B cell (primary cell): ENCODE data around the gene SERTAD3. TPM values are rescaled to one million over a fixed set of nuclear protein-coding genes. Genes with fewer than 3 reads are reported as not detected.
"Not testable (repeated sequence)": the region's sequence is repeated elsewhere in the genome, so short reads cannot be mapped to it uniquely, and the experiment has no call there.

Experiments
- ATAC-seq: fragments of 200-7000 bp; cut with Tn5 transposase; one replicate; pipeline ENCODE4 v1.10.0; 2021; ENCODE audit warnings: low read depth, mild to moderate bottlenecking, moderate number of reproducible peaks, moderate library complexity
- CTCF ChIA-PET: fragments of 350-600 bp; sonication (Branson Sonifier 250); formaldehyde crosslinking; loops from one replicate; lab custom pipeline; 2021; ENCODE audit warnings: antibody characterized with exemption, inconsistent platforms; lab: Charles Lee
- POLR2A ChIA-PET: fragments of 350-600 bp; sonication (Branson Sonifier 250); formaldehyde crosslinking; loops from one replicate; lab custom pipeline; 2021; ENCODE audit warnings: antibody characterized with exemption; lab: Charles Lee
- DNase-seq: peaks from one replicate; pipeline ENCODE4 v3.0.0; 2013
- H2AFZ ChIP-seq: 2 replicates; pipeline ENCODE4 v1.6.1; 2012; ENCODE audit warnings: mild to moderate bottlenecking, low read depth, low read length; ENCODE audit not compliant: insufficient read depth, poor library complexity, severe bottlenecking
- H3K27ac ChIP-seq, 2 donors: 1 replicate in 1 of 2; 2 replicates in 1 of 2; pipeline ENCODE4 v1.5.1; 2012 to 2013; ENCODE audit warnings: low read length in 2 of 2, mild to moderate bottlenecking in 2 of 2, moderate library complexity in 1 of 2
- H3K27me3 ChIP-seq, 4 experiments: fragments of 200-600 bp in 1 of 4; sonication (generic) in 1 of 4; replicated peaks in 1 of 4; 1 replicate in 2 of 4; 2 replicates in 2 of 4; pipeline versions ENCODE4 v1.6.1 to v1.7.0; 2013 to 2016; ENCODE audit warnings: low read length in 3 of 4, mild to moderate bottlenecking in 2 of 4, mixed read lengths in 1 of 4, moderate library complexity in 1 of 4; ENCODE audit not compliant: insufficient read depth in 4 of 4, control insufficient read depth in 3 of 4; ENCODE audit errors: control extremely low read depth in 1 of 4
- H3K36me3 ChIP-seq, 2 experiments: replicated peaks in 1 of 2; 1 replicate in 1 of 2; 2 replicates in 1 of 2; pipeline versions ENCODE4 v1.6.1 to v1.7.1; 2013; ENCODE audit warnings: low read length in 1 of 2; ENCODE audit not compliant: insufficient read depth in 2 of 2, control insufficient read depth in 1 of 2; ENCODE audit errors: control extremely low read depth in 1 of 2, extremely low read depth in 1 of 2
- H3K4me1 ChIP-seq, 2 donors: fragments of 200-600 bp in 1 of 2; sonication (generic) in 1 of 2; 1 replicate in 1 of 2; 2 replicates in 1 of 2; pipeline versions ENCODE4 v1.5.1 to v1.6.1; 2013 to 2017; ENCODE audit warnings: low read length in 2 of 2; ENCODE audit not compliant: control insufficient read depth in 2 of 2, insufficient read depth in 2 of 2
- H3K4me2 ChIP-seq: replicated peaks from 2 replicates; pipeline ENCODE3; 2012; ENCODE audit warnings: mild to moderate bottlenecking, low read depth, low read length; ENCODE audit not compliant: poor library complexity, severe bottlenecking
- H3K4me3 ChIP-seq, 5 experiments: fragments of 200-600 bp in 1 of 5; sonication (generic) in 1 of 5; 1 replicate in 3 of 5; 2 replicates in 2 of 5; pipeline versions ENCODE4 v1.5.1 to v1.7.0; 2011 to 2016; ENCODE audit warnings: low read length in 4 of 5, mild to moderate bottlenecking in 4 of 5, low read depth in 2 of 5, control low read depth in 1 of 5, moderate library complexity in 1 of 5; ENCODE audit not compliant: insufficient read depth in 1 of 5; ENCODE audit errors: control extremely low read depth in 1 of 5, extremely low read depth in 1 of 5
- H3K79me2 ChIP-seq: fragments of 200-600 bp; sonication (generic); one replicate; pipeline ENCODE4 v1.6.0; 2016; ENCODE audit warnings: low read length; ENCODE audit not compliant: control insufficient read depth, insufficient read depth
- H3K9ac ChIP-seq: fragments of 200-600 bp; sonication (generic); 2 replicates; pipeline ENCODE4 v1.6.1; 2017; ENCODE audit warnings: mild to moderate bottlenecking, low read length, moderate library complexity
- H3K9me3 ChIP-seq, 3 donors: one replicate each; pipeline versions ENCODE4 v1.6.1 to v1.7.1; 2013; ENCODE audit warnings: low read length in 2 of 3; ENCODE audit not compliant: control insufficient read depth in 2 of 3, insufficient read depth in 1 of 3; ENCODE audit errors: control extremely low read depth in 1 of 3
- H4K20me1 ChIP-seq: 2 replicates; pipeline ENCODE4 v1.6.0; 2012; ENCODE audit warnings: mild to moderate bottlenecking, low read length; ENCODE audit not compliant: insufficient read depth, control insufficient read depth, poor library complexity, severe bottlenecking
- H3K27ac Mint-ChIP-seq: one replicate; pipeline ENCODE4 v1.8.0; 2021; ENCODE audit warnings: mixed read lengths
- H3K27me3 Mint-ChIP-seq: one replicate; pipeline ENCODE4 v1.8.0; 2021; ENCODE audit warnings: mixed read lengths
- H3K4me1 Mint-ChIP-seq: one replicate; pipeline ENCODE4 v1.8.0; 2021; ENCODE audit warnings: mixed read lengths
- H3K4me3 Mint-ChIP-seq: one replicate; pipeline ENCODE4 v1.8.0; 2021; ENCODE audit warnings: mixed read lengths
- H3K9me3 Mint-ChIP-seq: one replicate; pipeline ENCODE4 v1.8.0; 2022; ENCODE audit warnings: mixed read lengths; ENCODE audit not compliant: insufficient read depth
- EZH2 ChIP-seq: IDR thresholded peaks from 2 replicates; pipeline ENCODE4 v1.6.1; 2012; ENCODE audit warnings: borderline replicate concordance, low read depth, mild to moderate bottlenecking, moderate library complexity, low read length; ENCODE audit not compliant: insufficient read depth, poor library complexity, severe bottlenecking
- WGBS: methylation state at CpG from one replicate; pipeline ENCODE4 v1.1.5; 2013; ENCODE audit warnings: missing lambda C conversion rate; ENCODE audit not compliant: insufficient coverage; 5-methylcytosine and 5-hydroxymethylcytosine counted together
- intact Hi-C: fragments of 100-400 bp; cut with micrococcal nuclease; formaldehyde crosslinking; loops from one replicate; pipeline ENCODE4 v1.10.0; 2022
- polyA plus RNA-seq: library from polyadenylated mRNA; depleted of rRNA; stranded (reverse); fragments of >200 nt; gene quantifications from 2 replicates; pipeline ENCODE4 v1.2.3, GENCODE V29; 2012
- total RNA-seq, 2 donors: library from RNA; stranded (reverse); fragments of 120-200 nt in 1 of 2; gene quantifications; 1 replicate in 1 of 2; 2 replicates in 1 of 2; pipeline versions ENCODE4 v1.2.3 to v1.2.4, GENCODE V29; 2013 to 2022
- TF ChIP-seq, protein P1 (sequence below): fragments of 200-600 bp; IDR thresholded peaks from one replicate; pipeline ENCODE4 v1.8.0; 2022; ENCODE audit warnings: antibody characterized with exemption, mild to moderate bottlenecking

Gene SERTAD3
- total and polyA plus RNA-seq, 2 donors (not counting 1 experiment from before 2014, with no cell fraction given): 41.6 to 43.9 TPM

DNA sequence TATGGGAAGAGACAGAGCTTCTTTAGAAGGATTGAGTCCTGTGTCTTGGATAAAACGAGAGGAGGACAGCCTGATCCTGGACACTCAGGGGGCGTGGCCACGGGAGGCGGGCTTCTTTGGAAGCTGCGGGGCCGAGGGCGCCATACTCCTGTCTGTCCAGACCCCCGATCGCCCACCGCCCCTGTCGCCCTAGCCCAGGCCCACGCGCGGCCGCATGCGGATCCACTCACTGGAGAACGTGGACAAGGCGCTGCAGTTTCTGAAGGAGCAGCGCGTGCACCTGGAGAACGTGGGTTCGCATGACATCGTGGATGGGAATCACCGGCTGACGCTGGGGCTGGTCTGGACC is 45.7 kb upstream of the SERTAD3 start:
- H3K4me2 ChIP-seq: no peak overlapping the region

DNA sequence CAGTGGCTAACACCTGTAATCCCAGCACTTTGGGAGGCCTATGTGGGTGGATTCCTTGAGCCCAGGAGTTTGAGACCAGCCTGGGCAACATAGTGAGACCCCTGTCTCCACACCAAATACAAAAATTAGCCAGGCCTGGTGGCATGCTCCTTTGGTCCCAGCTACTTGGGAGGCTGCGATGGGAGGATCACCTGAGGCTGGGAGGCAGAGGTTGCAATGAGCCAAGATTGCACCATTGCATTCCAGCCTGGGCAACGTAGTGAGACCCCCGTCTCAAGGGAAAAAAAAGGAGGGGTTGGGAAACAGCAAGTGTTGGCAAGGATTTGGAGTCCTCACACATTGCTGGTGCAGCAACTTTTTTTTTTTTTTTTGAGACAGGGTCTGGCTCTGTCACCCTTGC is 41.9 kb upstream of the SERTAD3 start:
- Histone ChIP-seq H3K27me3 (peaks cover 0 to 30% (median 3%) of the 10 kb centered on the region in 4 experiments), H3K9ac (no peak overlapping the region), H3K36me3 (no peaks in the 10 kb centered on the region), H2AFZ (no peak overlapping the region), H3K27ac (no peak overlapping the region), H3K4me1 (peaks cover 0 to 3% of the 10 kb centered on the region in 2 donors), H4K20me1 (no peaks in the 10 kb centered on the region), H3K79me2 (no peaks in the 10 kb centered on the region), H3K4me2 (no peak overlapping the region), H3K4me3 (no peak overlapping the region), H3K9me3 (peaks cover 0 to 26% (median 0%) of the 10 kb centered on the region in 3 donors)
- no peak for TF ChIP-seq EZH2
- TF ChIP-seq, protein P1, sequence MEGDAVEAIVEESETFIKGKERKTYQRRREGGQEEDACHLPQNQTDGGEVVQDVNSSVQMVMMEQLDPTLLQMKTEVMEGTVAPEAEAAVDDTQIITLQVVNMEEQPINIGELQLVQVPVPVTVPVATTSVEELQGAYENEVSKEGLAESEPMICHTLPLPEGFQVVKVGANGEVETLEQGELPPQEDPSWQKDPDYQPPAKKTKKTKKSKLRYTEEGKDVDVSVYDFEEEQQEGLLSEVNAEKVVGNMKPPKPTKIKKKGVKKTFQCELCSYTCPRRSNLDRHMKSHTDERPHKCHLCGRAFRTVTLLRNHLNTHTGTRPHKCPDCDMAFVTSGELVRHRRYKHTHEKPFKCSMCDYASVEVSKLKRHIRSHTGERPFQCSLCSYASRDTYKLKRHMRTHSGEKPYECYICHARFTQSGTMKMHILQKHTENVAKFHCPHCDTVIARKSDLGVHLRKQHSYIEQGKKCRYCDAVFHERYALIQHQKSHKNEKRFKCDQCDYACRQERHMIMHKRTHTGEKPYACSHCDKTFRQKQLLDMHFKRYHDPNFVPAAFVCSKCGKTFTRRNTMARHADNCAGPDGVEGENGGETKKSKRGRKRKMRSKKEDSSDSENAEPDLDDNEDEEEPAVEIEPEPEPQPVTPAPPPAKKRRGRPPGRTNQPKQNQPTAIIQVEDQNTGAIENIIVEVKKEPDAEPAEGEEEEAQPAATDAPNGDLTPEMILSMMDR: no peak
- ChIA-PET CTCF (no interaction called here), POLR2A (no interaction called here)
- Mint-ChIP-seq H3K4me3 (no peak overlapping the region), H3K27me3 (peaks cover 29% of the 10 kb centered on the region), H3K9me3 (no peaks in the 10 kb centered on the region), H3K4me1 (peaks cover 6% of the 10 kb centered on the region), H3K27ac (no peak overlapping the region)
- DNase-seq (no peak), ATAC-seq (no peak)
- intact Hi-C loops: no loop called here
- WGBS: 84% methylated on average over 3 of the region's 3 CpGs

More for the DNA sequence above, 45.7 kb upstream of the SERTAD3 start:
- no peak overlapping the region for H3K9ac ChIP-seq
- WGBS: 63% methylated on average over 25 of the region's 25 CpGs
- no peaks in the 10 kb centered on the region for H3K36me3 ChIP-seq
- intact Hi-C loops: no loop called here
- Mint-ChIP-seq H3K4me3 (no peak overlapping the region), H3K27me3 (peaks cover 35% of the 10 kb centered on the region), H3K27ac (no peak overlapping the region), H3K9me3 (no peaks in the 10 kb centered on the region), H3K4me1 (peaks cover 6% of the 10 kb centered on the region)
- DNase-seq (no peak), ATAC-seq (no peak)
- H4K20me1 ChIP-seq: no peaks in the 10 kb centered on the region
- no peak overlapping the region for H2AFZ ChIP-seq
- ChIA-PET POLR2A (no interaction called here), CTCF (no interaction called here)
- TF ChIP-seq, protein P1: no peak
- TF ChIP-seq EZH2: no peak
- H3K27me3 ChIP-seq: peaks cover 0 to 32% (median 3%) of the 10 kb centered on the region in 4 experiments
- H3K27ac ChIP-seq: no peak overlapping the region
- H3K4me3 ChIP-seq: no peak overlapping the region
- H3K9me3 ChIP-seq: peaks cover 0 to 26% (median 0%) of the 10 kb centered on the region in 3 donors
- H3K79me2 ChIP-seq: no peaks in the 10 kb centered on the region
- H3K4me1 ChIP-seq: peaks cover 0 to 3% of the 10 kb centered on the region in 2 donors

GRCh38 chr19:40475878-40476644 is 31.9 kb upstream of the SERTAD3 start:
- CTCF ChIA-PET: interaction anchor here (2.1 kb wide), 1 partner anchor 171 kb away, joined by 8 read pairs; no protein-coding TSS in a partner anchor
- POLR2A ChIA-PET: interaction anchor here (0.6 kb wide), 3 partner anchors 14 to 688 kb away, joined by 3 read pairs; no protein-coding TSS in a partner anchor
- H3K9ac ChIP-seq, H3K9me3 Mint-ChIP-seq, H3K4me2 ChIP-seq, H3K36me3 ChIP-seq, ATAC-seq, intact Hi-C loops, H3K27me3 ChIP-seq, H3K79me2 ChIP-seq, H3K9me3 ChIP-seq, H4K20me1 ChIP-seq, H3K4me1 Mint-ChIP-seq, H2AFZ ChIP-seq, DNase-seq, H3K4me3 Mint-ChIP-seq, H3K4me3 ChIP-seq, H3K27ac ChIP-seq, H3K4me1 ChIP-seq, H3K27ac Mint-ChIP-seq: not testable (repeated sequence)
- WGBS: 94% methylated on average over 15 of the region's 15 CpGs
- peaks cover 13% of the 10 kb centered on the region for H3K27me3 Mint-ChIP-seq
